Measurements from ENCODE around the gene TXNDC11.

Gene TXNDC11

GRCh38 chr16:11633113-11633512 is 109.5 kb downstream of the TXNDC11 start:
- H3K9me3 Mint-ChIP-seq = no peaks in the 10 kb centered on the region
- peaks cover 31% of the 10 kb centered on the region for H3K4me1 Mint-ChIP-seq (ENCODE audit: low read depth)
- no peaks in the 10 kb centered on the region for H3K36me3 Mint-ChIP-seq (ENCODE audit: low read depth)
- no peaks in the 10 kb centered on the region for H3K27me3 Mint-ChIP-seq
- H3K4me3 Mint-ChIP-seq = no peak overlapping the region
- no peak overlapping the region for H3K27ac Mint-ChIP-seq

- Mint-ChIP-seq H3K4me1 (ENCODE audit: low read depth) (peaks cover 34% of the 10 kb centered on the region), H3K36me3 (ENCODE audit: low read depth) (no peaks in the 10 kb centered on the region), H3K27ac (no peak overlapping the region), H3K9me3 (no peaks in the 10 kb centered on the region), H3K4me3 (no peak overlapping the region), H3K27me3 (no peaks in the 10 kb centered on the region)
These were observed 110.2 kb downstream of the TXNDC11 start for GRCh38 chr16:11632455-11632939.

- Mint-ChIP-seq H3K4me1 (ENCODE audit: low read depth) (peaks cover 34% of the 10 kb centered on the region), H3K27ac (no peak overlapping the region), H3K27me3 (no peaks in the 10 kb centered on the region), H3K36me3 (ENCODE audit: low read depth) (no peaks in the 10 kb centered on the region), H3K4me3 (no peak overlapping the region), H3K9me3 (no peaks in the 10 kb centered on the region)
These were observed 111.4 kb downstream of the TXNDC11 start for GRCh38 chr16:11631214-11631613.

- H3K27ac Mint-ChIP-seq = no peak overlapping the region
- H3K4me3 Mint-ChIP-seq = no peak overlapping the region
- peaks cover 37% of the 10 kb centered on the region for H3K4me1 Mint-ChIP-seq (ENCODE audit: low read depth)
- no peaks in the 10 kb centered on the region for H3K9me3 Mint-ChIP-seq
- no peaks in the 10 kb centered on the region for H3K27me3 Mint-ChIP-seq
- no peaks in the 10 kb centered on the region for H3K36me3 Mint-ChIP-seq (ENCODE audit: low read depth)
These were observed 111.9 kb downstream of the TXNDC11 start for GRCh38 chr16:11630768-11631056.

- H3K27me3 Mint-ChIP-seq = no peaks in the 10 kb centered on the region
- H3K4me1 Mint-ChIP-seq (ENCODE audit: low read depth) = peaks cover 42% of the 10 kb centered on the region
- no peak overlapping the region for H3K27ac Mint-ChIP-seq
- no peaks in the 10 kb centered on the region for H3K36me3 Mint-ChIP-seq (ENCODE audit: low read depth)
- H3K4me3 Mint-ChIP-seq = no peak overlapping the region
- no peaks in the 10 kb centered on the region for H3K9me3 Mint-ChIP-seq
These were observed 112.5 kb downstream of the TXNDC11 start for GRCh38 chr16:11630046-11630767.
